Activated B cell treated with CpG ODN at 0.5 μM for 24 hours (primary cell): ENCODE measurements around the gene SLC16A7. TPM values are rescaled to one million over a fixed set of nuclear protein-coding genes. Genes with fewer than 3 reads are reported as not detected.
A peak's percentile ranks its signal among the peaks of the same experiment; 100 is the strongest.

Source experiments
- ATAC-seq: fragments of 200-7000 bp; cut with Tn5 transposase; one replicate; pipeline ENCODE4 v1.10.0; 2021; ENCODE audit warnings: low read depth, mild to moderate bottlenecking, moderate library complexity
- CTCF ChIA-PET: fragments of 350-600 bp; sonication (Branson Sonifier 250); formaldehyde crosslinking; loops from one replicate; lab custom pipeline; 2021; ENCODE audit warnings: antibody characterized with exemption; lab: Charles Lee
- POLR2A ChIA-PET: fragments of 350-600 bp; sonication (Branson Sonifier 250); formaldehyde crosslinking; loops from one replicate; lab custom pipeline; 2021; ENCODE audit warnings: antibody characterized with exemption; lab: Charles Lee
- DNase-seq: peaks from one replicate; pipeline ENCODE4 v3.0.0; 2022
- H3K27ac Mint-ChIP-seq: one replicate; pipeline ENCODE4 v1.8.0; 2020; ENCODE audit warnings: mixed read lengths
- H3K27me3 Mint-ChIP-seq: one replicate; pipeline ENCODE4 v1.8.0; 2021; ENCODE audit warnings: mixed read lengths
- H3K36me3 Mint-ChIP-seq: one replicate; pipeline ENCODE4 v1.8.0; 2021; ENCODE audit warnings: low read depth, mixed read lengths
- H3K4me1 Mint-ChIP-seq: one replicate; pipeline ENCODE4 v1.8.0; 2021; ENCODE audit warnings: mixed read lengths
- H3K4me3 Mint-ChIP-seq: one replicate; pipeline ENCODE4 v1.8.0; 2020; ENCODE audit warnings: mild to moderate bottlenecking, mixed read lengths
- H3K9me3 Mint-ChIP-seq: one replicate; pipeline ENCODE4 v1.8.0; 2020; ENCODE audit warnings: mixed read lengths
- intact Hi-C: fragments of 100-400 bp; cut with micrococcal nuclease; formaldehyde crosslinking; loops from one replicate; pipeline ENCODE4 v1.15.1; 2024
- total RNA-seq: library from RNA; stranded (reverse); gene quantifications from 2 replicates; pipeline ENCODE4 v1.2.3, GENCODE V29; 2022
- TF ChIP-seq, protein P1 (sequence below): fragments of 200-600 bp; IDR thresholded peaks from one replicate; pipeline ENCODE4 v1.8.0; 2022; ENCODE audit warnings: antibody characterized with exemption, mild to moderate bottlenecking

Gene SLC16A7
- total RNA-seq, 1 donor from 2014 or later = 22.4 TPM

DNA sequence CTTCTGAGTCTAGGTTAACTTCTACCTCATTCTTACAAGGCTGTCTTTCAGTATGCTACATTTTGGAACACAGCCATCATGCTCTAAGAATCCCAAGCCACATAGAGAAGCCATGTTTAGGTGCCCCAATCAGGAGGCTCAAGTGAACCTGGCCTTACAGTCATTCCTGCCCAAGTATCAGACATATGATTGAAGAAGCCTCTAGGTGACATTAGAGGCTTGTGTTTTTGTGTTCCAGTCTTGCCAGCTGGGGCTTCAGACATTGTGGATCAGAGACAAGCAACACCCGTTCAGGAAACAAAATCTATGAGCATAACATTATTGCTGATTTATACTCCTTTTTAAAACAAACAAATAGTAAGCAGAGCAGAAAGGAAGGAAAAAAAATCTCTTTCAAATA lies 8.1 kb upstream of the SLC16A7 start:
- Mint-ChIP-seq H3K27ac (no peak overlapping the region), H3K27me3 (no peaks in the 10 kb centered on the region), H3K9me3 (no peaks in the 10 kb centered on the region), H3K4me3 (no peak overlapping the region), H3K4me1 (no peaks in the 10 kb centered on the region), H3K36me3 (no peaks in the 10 kb centered on the region)
- intact Hi-C loops = no loop called here
- ChIA-PET CTCF (no interaction called here), POLR2A (no interaction called here)
- ATAC-seq (no peak), DNase-seq (no peak)
- TF ChIP-seq, protein P1, sequence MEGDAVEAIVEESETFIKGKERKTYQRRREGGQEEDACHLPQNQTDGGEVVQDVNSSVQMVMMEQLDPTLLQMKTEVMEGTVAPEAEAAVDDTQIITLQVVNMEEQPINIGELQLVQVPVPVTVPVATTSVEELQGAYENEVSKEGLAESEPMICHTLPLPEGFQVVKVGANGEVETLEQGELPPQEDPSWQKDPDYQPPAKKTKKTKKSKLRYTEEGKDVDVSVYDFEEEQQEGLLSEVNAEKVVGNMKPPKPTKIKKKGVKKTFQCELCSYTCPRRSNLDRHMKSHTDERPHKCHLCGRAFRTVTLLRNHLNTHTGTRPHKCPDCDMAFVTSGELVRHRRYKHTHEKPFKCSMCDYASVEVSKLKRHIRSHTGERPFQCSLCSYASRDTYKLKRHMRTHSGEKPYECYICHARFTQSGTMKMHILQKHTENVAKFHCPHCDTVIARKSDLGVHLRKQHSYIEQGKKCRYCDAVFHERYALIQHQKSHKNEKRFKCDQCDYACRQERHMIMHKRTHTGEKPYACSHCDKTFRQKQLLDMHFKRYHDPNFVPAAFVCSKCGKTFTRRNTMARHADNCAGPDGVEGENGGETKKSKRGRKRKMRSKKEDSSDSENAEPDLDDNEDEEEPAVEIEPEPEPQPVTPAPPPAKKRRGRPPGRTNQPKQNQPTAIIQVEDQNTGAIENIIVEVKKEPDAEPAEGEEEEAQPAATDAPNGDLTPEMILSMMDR = no peak

DNA sequence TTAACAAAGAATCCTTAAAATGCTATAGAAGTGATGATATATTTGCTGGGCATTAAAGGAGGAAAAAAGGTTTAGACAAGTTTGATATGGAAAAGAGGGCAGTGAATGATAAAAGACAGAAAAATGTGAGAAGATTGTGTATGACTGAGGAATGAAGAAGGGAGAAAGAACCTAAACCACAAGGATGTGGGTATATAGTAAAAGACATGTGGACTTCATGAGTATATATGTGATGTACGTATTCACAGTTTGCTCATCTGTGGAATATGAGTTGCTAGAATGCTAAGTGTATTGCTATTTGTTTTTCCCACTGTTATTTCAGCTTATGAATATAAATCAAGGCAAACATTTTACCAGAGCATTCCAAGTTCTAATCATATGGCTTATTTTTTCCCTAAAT lies 2.1 kb upstream of the SLC16A7 start:
- POLR2A ChIA-PET = no interaction called here
- H3K36me3 Mint-ChIP-seq = peaks cover 11% of the 10 kb centered on the region
- H3K27ac Mint-ChIP-seq = no peak overlapping the region
- TF ChIP-seq, protein P1 = no peak
- H3K4me3 Mint-ChIP-seq = no peak overlapping the region
- no peaks in the 10 kb centered on the region for H3K27me3 Mint-ChIP-seq
- H3K4me1 Mint-ChIP-seq = peaks cover 27% of the 10 kb centered on the region
- no peaks in the 10 kb centered on the region for H3K9me3 Mint-ChIP-seq
- CTCF ChIA-PET = no interaction called here
- DNase-seq = no peak
- intact Hi-C loops = no loop called here
- ATAC-seq = no peak

DNA sequence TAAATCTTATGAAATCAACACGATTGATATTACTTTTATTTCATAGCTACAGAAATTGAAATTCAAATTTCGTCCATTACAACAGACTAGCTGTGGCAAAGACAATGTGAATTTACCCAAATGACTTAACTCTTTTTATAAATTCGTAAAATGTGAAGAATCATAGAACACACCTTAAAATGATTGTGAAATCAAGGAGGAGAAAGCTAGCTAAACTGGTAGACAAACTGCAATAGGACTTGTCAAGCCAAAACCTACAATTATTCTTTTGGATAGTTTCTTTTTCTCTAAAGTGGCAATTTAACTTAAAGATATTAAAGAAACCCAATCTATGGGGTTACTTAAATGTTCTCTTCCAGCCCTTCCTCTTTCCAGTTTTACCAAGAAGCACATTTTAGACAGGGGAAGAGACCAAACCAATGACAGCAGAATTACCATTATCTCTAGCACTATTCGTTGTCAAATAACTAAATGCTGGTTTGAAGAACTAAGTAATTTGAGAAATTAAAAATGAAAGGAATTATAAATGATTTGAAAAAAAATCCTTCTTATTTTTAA lies 807 bp upstream of the SLC16A7 start:
- Mint-ChIP-seq H3K4me3 (peak overlapping the region; percentile 92), H3K27ac (peak overlapping the region; percentile 99), H3K9me3 (no peaks in the 10 kb centered on the region), H3K36me3 (peaks cover 11% of the 10 kb centered on the region), H3K27me3 (no peaks in the 10 kb centered on the region), H3K4me1 (peaks cover 34% of the 10 kb centered on the region)
- TF ChIP-seq, protein P1 = no peak
- DNase-seq = no peak
- CTCF ChIA-PET = interaction anchor here (1.5 kb wide), 1 partner anchor 212 kb away, joined by 6 read pairs; no protein-coding TSS in a partner anchor
- intact Hi-C loops = loop anchor here (5.0 kb wide), 2 partner anchors 113 to 187 kb away; no protein-coding TSS in a partner anchor
- no peak for ATAC-seq
- POLR2A ChIA-PET = interaction anchor here (1.2 to 1.3 kb wide), 3 partner anchors 42 to 94 kb away, joined by 3 to 7 read pairs (median 4); no protein-coding TSS in a partner anchor

DNA sequence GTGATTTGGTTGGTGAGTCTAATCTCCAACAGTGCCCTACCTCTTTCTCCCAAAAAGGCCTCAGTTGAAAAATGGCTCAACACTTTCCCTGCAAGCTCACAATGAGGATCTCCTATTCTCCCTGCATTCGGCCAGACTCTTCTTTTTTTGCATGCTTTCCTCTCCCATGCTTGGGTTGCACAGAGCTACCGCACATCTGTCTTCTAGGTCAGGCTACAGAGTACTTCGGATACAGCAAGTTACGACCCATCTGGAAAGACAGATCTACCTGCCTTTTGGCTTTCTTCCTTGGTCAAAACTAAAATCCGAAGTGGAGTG lies 305 bp upstream of the SLC16A7 start:
- Mint-ChIP-seq H3K27me3 (no peaks in the 10 kb centered on the region), H3K4me1 (peaks cover 38% of the 10 kb centered on the region), H3K4me3 (peak overlapping the region; percentile 92), H3K9me3 (no peaks in the 10 kb centered on the region), H3K36me3 (peaks cover 14% of the 10 kb centered on the region), H3K27ac (peak overlapping the region; percentile 99)
- DNase-seq (no peak), ATAC-seq (no peak)
- intact Hi-C loops = loop anchor here (5.0 kb wide), 2 partner anchors 113 to 187 kb away; no protein-coding TSS in a partner anchor
- ChIA-PET CTCF (interaction anchor here (1.5 kb wide), 1 partner anchor 212 kb away, joined by 6 read pairs; no protein-coding TSS in a partner anchor), POLR2A (interaction anchor here (0.7 to 1.3 kb wide), 7 partner anchors 9 to 147 kb away, joined by 3 to 7 read pairs (median 4); no protein-coding TSS in a partner anchor)
- TF ChIP-seq, protein P1 = no peak

DNA sequence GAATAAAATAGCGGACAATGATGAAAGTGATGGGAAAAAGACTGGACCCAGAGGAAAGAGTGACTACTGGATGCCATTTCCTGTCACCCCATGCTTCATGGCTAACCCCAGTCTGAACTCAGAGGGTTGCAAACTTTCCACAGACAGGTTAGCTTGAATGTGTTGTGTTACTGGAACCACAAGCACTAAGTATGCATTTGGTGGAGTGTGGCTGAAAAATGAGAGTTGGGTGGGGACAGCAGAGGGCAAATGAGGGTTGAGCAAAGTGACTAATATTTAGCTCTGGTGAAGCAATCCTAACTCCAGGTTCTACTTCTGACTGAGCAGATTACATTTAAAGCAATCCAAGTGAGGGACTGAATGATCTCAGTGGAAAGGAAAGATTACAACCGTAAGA lies 1.6 kb downstream of the SLC16A7 start:
- POLR2A ChIA-PET = interaction anchor here (0.7 to 1.0 kb wide), 3 partner anchors 17 to 72 kb away, joined by 3 to 4 read pairs (median 4); no protein-coding TSS in a partner anchor
- intact Hi-C loops = loop anchor here (2.0 to 5.0 kb wide), 4 partner anchors 23 to 1657 kb away; partner anchors contain the start of gene ATP23
- CTCF ChIA-PET = no interaction called here
- Mint-ChIP-seq H3K4me3 (peak overlapping the region; percentile 92), H3K27ac (peak overlapping the region; percentile 99), H3K4me1 (peaks cover 42% of the 10 kb centered on the region), H3K36me3 (peaks cover 19% of the 10 kb centered on the region), H3K9me3 (no peaks in the 10 kb centered on the region), H3K27me3 (no peaks in the 10 kb centered on the region)
- DNase-seq = no peak
- peak; percentile 6 for ATAC-seq
- TF ChIP-seq, protein P1 = no peak
